ENCODE data around the gene NRG3.
"Not testable (repeated sequence)": the region's sequence is repeated elsewhere in the genome, so short reads cannot be mapped to it uniquely, and the experiment has no call there.

NRG3 gene

DNA sequence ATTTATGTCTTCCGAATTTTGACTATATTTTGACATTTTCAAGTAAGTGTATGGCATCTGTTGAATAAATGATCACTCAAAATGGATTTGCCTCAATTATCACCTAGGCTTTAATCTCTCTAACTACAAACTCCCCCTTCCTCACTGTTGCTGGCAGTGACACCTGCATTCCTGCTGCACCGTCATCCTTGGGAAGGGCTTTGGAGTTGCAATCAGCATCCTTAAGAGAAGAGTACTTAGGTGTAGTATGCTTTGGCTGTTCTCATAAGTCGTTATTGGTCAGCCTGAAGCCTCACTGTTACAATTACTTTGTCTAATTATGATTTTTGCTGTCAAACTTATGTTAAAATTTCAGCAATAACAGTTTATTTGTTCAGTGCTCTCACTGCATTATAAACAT, 415.0 kb downstream of the NRG3 start:
- ATAC-seq (ENCODE audit: low read depth) = no peak
- Mint-ChIP-seq H3K4me3 (no peak overlapping the region), H3K4me1 (no peaks in the 10 kb centered on the region), H3K9me3 (peaks cover 2% of the 10 kb centered on the region), H3K36me3 (no peaks in the 10 kb centered on the region), H3K27ac (no peak overlapping the region), H3K27me3 (no peaks in the 10 kb centered on the region)
- DNase-seq (ENCODE audit: low spot score in 2 of 2) = no peak

DNA sequence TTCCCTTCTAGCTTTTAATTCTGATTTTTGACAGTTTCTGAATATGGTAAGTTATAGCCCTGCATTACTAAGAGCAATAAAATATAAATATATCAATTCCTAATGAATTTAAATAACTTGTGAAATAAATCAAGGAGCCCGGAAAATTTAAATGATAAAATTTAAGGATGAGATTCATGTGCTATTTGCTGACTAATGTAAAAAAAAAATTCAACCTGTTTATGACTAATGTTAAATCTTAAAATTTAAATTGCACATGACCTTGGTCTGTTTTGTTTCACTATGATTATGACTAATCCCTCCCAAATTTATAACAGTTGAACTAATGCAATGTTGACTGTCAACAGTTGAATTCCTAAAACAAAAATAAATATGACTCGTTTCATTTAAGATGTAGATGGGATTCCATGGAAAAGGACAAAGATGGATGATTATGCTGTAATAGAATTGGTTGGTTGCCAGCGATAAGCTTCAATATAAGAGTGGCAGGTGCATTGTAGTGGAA, 419.9 kb downstream of the NRG3 start:
- H3K4me1 Mint-ChIP-seq = no peaks in the 10 kb centered on the region
- no peaks in the 10 kb centered on the region for H3K36me3 Mint-ChIP-seq
- no peaks in the 10 kb centered on the region for H3K27me3 Mint-ChIP-seq
- H3K4me3 Mint-ChIP-seq = no peak overlapping the region
- H3K9me3 Mint-ChIP-seq = peaks cover 10% of the 10 kb centered on the region
- H3K27ac Mint-ChIP-seq = no peak overlapping the region
- ATAC-seq (ENCODE audit: low read depth) = no peak
- DNase-seq (ENCODE audit: low spot score in 2 of 2) = no peak

DNA sequence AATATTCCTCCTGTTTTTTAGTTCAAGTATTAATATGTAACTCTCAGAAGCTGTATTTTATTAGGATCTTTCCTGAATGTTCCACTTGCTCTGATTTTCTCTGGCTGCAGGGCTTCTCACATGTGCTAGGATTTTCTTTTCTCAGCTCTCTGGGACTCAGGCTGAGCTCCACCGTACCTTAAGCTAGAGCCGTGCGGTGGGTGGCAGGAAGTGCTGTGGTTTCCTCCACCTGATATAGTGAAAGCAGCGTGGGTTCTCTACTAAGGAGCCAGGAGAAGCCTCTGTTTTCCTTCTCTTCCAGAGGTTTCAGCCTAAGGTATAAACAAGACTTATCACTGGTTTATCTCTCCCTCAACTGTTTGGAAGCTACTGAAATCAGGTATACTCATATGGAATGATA, 433.6 kb downstream of the NRG3 start:
- Mint-ChIP-seq H3K36me3 (no peaks in the 10 kb centered on the region), H3K27ac (no peak overlapping the region), H3K4me3 (no peak overlapping the region), H3K4me1 (no peaks in the 10 kb centered on the region), H3K27me3 (no peaks in the 10 kb centered on the region), H3K9me3 (peaks cover 5% of the 10 kb centered on the region)
- no peak for DNase-seq (ENCODE audit: low spot score in 2 of 2)
- no peak for ATAC-seq (ENCODE audit: low read depth)

DNA sequence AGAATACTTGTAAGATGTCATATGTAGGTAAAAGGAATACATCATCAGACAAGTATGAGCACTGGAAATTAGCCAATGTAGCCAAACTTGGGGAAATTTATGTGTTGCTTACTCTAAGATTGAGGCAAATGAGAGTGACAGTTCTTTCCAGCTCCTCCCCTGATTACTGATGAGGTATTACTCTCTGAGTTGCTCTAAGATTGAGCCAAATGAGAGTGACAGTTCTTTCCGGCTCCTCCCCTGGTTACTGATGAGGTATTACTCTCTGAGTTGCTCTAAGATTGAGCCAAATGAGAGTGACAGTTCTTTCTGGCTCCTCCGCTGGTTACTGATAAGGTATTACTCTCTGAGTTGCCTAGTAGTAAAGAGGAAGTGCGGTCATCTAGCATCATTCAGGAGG, 435.8 kb downstream of the NRG3 start:
- Mint-ChIP-seq H3K9me3 (peaks cover 5% of the 10 kb centered on the region), H3K27ac (no peak overlapping the region), H3K4me3 (no peak overlapping the region), H3K36me3 (no peaks in the 10 kb centered on the region), H3K4me1 (no peaks in the 10 kb centered on the region), H3K27me3 (no peaks in the 10 kb centered on the region)
- ATAC-seq (ENCODE audit: low read depth) (no peak), DNase-seq (ENCODE audit: low spot score in 2 of 2) (no peak)

DNA sequence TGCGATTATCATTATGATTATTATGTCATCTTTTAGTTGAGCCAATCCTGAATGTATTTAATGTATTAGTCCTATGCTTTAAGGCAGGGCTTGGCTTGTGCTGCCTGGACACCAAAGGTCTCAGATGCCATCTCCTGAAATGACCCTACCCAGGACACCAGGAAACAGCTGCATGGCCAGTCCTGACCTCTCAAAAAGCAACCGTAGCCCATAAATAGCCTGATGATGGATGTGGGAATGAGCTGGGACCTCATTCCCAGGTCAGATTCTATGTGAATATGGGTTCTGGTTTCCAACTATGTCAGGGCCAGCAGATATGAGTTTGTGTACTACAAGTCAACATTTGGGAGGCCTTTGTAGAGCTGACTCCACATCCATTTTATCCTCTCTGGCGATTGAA, 438.4 kb downstream of the NRG3 start:
- H3K27ac Mint-ChIP-seq = no peak overlapping the region
- no peaks in the 10 kb centered on the region for H3K4me1 Mint-ChIP-seq
- no peaks in the 10 kb centered on the region for H3K27me3 Mint-ChIP-seq
- no peak overlapping the region for H3K4me3 Mint-ChIP-seq
- no peak for DNase-seq (ENCODE audit: low spot score in 2 of 2)
- H3K9me3 Mint-ChIP-seq = peaks cover 6% of the 10 kb centered on the region
- no peak for ATAC-seq (ENCODE audit: low read depth)
- H3K36me3 Mint-ChIP-seq = no peaks in the 10 kb centered on the region

DNA sequence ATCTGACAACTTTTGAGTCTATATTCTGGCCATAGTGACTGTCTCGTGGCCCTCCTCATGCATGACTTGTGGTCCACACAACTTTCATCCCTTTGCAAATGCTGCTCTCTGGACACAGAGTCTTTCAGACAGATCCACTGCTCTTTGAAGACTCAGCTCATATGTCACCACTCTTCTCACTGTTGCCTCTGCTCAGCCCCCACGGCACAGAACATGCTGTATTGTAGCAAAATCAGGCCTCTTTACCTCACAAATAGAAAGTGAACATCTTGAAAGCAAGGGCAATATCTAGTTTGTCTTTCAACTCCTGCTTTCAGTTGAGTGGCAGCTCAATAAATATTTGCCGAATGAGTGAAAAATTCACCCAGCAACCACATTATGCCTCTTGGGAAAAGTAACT, 443.5 kb downstream of the NRG3 start:
- ATAC-seq (ENCODE audit: low read depth) (no peak), DNase-seq (ENCODE audit: low spot score in 2 of 2) (no peak)

DNA sequence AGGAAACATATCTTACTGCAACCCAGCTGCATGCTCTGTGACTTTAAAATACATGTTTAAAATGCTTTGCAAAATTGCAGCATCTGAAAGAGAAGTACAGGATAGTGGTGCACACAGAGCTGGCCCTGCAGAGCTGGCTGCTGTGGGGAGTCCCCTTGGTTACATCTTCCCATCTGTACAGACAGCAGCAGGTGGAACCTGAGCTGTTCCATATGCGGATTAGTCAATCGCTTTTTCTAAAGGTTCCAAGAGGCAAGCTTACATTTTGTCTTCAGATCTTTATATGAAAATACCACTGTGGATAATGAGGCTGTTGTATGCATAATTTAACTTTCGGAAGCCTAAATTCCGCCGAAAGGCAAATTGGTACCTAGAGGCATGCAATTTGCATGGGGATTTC, 444.1 kb downstream of the NRG3 start:
- Mint-ChIP-seq H3K4me3 (no peak overlapping the region), H3K27me3 (no peaks in the 10 kb centered on the region), H3K9me3 (peaks cover 3% of the 10 kb centered on the region), H3K4me1 (no peaks in the 10 kb centered on the region), H3K27ac (no peak overlapping the region), H3K36me3 (no peaks in the 10 kb centered on the region)
- no peak for DNase-seq (ENCODE audit: low spot score in 2 of 2)
- no peak for ATAC-seq (ENCODE audit: low read depth)

More for the DNA sequence above, 443.5 kb downstream of the NRG3 start:
- H3K9me3 Mint-ChIP-seq = peaks cover 3% of the 10 kb centered on the region
- H3K27me3 Mint-ChIP-seq = no peaks in the 10 kb centered on the region
- H3K4me3 Mint-ChIP-seq = no peak overlapping the region
- H3K36me3 Mint-ChIP-seq = no peaks in the 10 kb centered on the region
- H3K27ac Mint-ChIP-seq = no peak overlapping the region
- no peaks in the 10 kb centered on the region for H3K4me1 Mint-ChIP-seq

DNA sequence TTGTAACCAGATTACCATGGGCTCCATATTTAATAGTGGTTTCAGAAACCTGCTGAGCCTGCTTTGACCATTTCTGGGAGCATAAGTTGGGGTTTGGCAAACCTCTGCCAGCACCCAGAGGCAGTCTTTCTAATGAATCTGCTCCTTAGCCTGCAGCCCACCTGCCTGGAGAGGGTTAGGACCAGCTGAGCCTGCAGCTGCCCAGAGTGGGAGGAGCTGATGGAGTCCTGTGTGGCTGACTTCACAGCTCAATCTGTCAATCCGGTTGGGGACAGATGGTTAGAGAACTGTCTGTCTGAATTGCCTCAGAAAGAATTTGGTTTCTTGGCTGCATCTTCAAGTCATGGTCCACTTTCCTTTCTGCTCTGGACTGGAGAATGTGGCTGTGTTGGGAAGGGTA, 444.6 kb downstream of the NRG3 start:
- no peaks in the 10 kb centered on the region for H3K4me1 Mint-ChIP-seq
- DNase-seq (ENCODE audit: low spot score in 2 of 2) (no peak), ATAC-seq (ENCODE audit: low read depth) (no peak)
- H3K4me3 Mint-ChIP-seq = no peak overlapping the region
- no peaks in the 10 kb centered on the region for H3K27me3 Mint-ChIP-seq
- peaks cover 4% of the 10 kb centered on the region for H3K9me3 Mint-ChIP-seq
- H3K36me3 Mint-ChIP-seq = no peaks in the 10 kb centered on the region
- no peak overlapping the region for H3K27ac Mint-ChIP-seq

DNA sequence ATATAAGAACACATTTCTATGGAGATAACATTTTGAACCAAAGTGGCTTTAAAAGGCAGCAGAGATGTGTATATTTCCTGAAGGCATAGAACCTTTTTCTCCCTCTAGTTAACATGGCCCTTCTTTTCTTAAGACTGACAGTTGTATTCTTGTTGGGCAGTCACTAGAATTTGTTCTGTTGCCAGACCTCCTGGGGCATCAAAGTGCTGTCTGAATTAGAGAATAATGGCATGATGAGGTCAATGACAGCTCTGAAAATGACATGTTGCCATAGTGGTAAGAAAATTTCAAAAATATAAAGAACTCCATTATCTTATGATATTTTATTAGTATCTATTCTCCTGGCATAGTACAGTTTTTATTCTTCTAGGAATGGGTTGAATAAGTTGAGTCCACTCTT, 446.7 kb downstream of the NRG3 start:
- H3K4me3 Mint-ChIP-seq = no peak overlapping the region
- H3K27me3 Mint-ChIP-seq = no peaks in the 10 kb centered on the region
- DNase-seq (ENCODE audit: low spot score in 2 of 2) (no peak), ATAC-seq (ENCODE audit: low read depth) (no peak)
- no peaks in the 10 kb centered on the region for H3K36me3 Mint-ChIP-seq
- H3K9me3 Mint-ChIP-seq = peaks cover 6% of the 10 kb centered on the region
- no peak overlapping the region for H3K27ac Mint-ChIP-seq
- H3K4me1 Mint-ChIP-seq = no peaks in the 10 kb centered on the region

DNA sequence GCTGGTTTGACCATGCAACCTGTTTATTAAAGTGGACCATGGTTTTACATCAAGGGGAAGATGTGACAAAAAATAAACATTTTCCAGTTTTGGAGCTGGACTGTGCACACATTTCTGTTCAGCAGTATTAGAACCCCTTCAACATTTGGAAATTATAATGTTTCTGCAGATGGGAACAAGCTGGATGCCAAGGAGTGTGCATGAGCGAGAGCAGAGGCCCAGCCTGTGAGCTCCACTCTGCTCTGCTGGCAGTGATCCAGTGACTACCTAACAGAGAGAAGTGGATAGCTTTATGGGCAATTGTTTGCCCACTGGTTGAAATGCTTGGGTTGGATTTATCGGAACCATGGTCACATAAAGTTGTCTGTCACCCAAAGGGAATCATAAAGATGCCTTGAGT, 456.7 kb downstream of the NRG3 start:
- Mint-ChIP-seq H3K9me3 (peaks cover 7% of the 10 kb centered on the region), H3K27me3 (no peaks in the 10 kb centered on the region), H3K4me1 (no peaks in the 10 kb centered on the region), H3K36me3 (no peaks in the 10 kb centered on the region), H3K4me3 (no peak overlapping the region), H3K27ac (no peak overlapping the region)
- DNase-seq (ENCODE audit: low spot score in 2 of 2) = no peak
- no peak for ATAC-seq (ENCODE audit: low read depth)

DNA sequence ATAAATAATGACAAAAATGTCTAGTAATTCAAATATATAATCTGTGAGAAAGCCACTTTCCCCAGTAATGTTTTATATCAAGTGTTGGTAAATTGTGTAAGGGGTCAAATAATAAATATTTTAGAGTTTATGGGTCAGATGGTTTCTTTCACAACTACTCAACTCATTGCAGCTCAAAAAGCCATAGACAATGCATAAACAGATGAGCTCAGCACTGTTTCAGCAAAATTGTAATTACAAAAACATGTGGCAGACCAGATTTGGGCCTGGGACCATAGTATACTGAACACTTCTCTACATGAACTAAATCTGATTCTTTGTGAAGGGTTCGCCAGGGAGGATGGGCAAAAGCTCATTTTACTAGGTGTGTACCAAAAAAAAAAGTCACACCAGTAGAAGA, 460.8 kb downstream of the NRG3 start:
- Mint-ChIP-seq H3K27me3 (no peaks in the 10 kb centered on the region), H3K27ac (no peak overlapping the region), H3K4me1 (no peaks in the 10 kb centered on the region), H3K36me3 (no peaks in the 10 kb centered on the region), H3K9me3 (peaks cover 10% of the 10 kb centered on the region), H3K4me3 (no peak overlapping the region)
- DNase-seq (ENCODE audit: low spot score in 2 of 2) = no peak
- ATAC-seq (ENCODE audit: low read depth) = no peak

DNA sequence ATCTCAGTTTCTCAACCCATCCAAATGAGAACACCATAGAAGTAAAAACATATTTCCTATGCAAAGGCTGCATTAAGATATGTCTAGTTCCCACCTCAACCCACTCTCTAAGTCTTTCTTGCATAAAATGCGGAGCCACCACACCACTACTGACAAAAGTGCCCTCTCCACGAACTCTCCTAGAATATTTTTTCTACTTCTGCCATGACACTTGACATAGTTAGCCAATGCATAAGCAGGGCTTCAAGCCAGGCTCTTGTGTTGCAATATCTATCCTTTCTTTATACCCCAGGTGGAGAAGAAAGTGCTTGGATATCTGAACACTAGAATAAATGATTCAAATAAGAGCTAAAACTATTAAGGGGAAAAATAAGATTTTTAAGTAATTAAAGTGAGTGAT, 465.2 kb downstream of the NRG3 start:
- DNase-seq (ENCODE audit: low spot score in 2 of 2) (no peak), ATAC-seq (ENCODE audit: low read depth) (no peak)
- H3K27me3 Mint-ChIP-seq = no peaks in the 10 kb centered on the region
- H3K9me3 Mint-ChIP-seq = peaks cover 5% of the 10 kb centered on the region
- H3K36me3 Mint-ChIP-seq = no peaks in the 10 kb centered on the region
- no peak overlapping the region for H3K27ac Mint-ChIP-seq
- H3K4me1 Mint-ChIP-seq = no peaks in the 10 kb centered on the region
- no peak overlapping the region for H3K4me3 Mint-ChIP-seq

DNA sequence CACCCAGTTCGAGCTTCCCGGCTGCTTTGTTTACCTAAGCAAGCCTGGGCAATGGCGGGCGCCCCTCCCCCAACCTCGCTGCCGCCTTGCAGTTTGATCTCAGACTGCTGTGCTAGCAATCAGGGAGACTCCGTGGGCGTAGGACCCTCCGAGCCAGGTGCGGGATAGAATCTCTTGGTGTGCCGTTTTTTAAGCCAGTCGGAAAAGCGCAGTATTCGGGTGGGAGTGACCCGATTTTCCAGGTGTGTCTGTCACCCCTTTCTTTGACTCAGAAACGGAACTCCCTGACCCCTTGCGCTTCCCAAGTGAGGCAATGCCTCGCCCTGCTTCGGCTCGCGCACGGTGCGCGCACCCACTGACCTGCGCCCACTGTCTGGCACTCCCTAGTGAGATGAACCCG, 474.6 kb downstream of the NRG3 start:
- H3K27ac Mint-ChIP-seq; H3K4me3 Mint-ChIP-seq; H3K9me3 Mint-ChIP-seq; H3K27me3 Mint-ChIP-seq; DNase-seq (ENCODE audit: low spot score in 2 of 2); H3K36me3 Mint-ChIP-seq; H3K4me1 Mint-ChIP-seq; ATAC-seq (ENCODE audit: low read depth): not testable (repeated sequence)

DNA sequence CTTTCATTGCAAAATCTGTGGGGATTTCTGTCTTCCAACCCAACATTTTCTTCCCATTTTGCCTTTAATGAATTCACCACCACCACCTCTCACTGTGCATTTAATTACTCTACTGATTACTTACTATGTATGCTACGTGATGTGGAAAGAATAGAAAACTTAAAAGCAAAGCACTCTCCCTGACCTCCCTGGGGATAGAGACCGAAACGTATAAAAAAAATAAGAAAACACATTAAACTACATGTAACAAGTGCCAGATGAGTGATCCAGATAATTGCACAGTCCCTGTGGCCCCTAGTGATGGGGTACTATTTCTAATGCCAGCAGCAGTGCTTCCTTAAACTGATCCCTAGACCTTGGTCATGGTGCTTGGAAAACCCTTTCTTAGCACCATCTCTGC, 478.4 kb downstream of the NRG3 start:
- Mint-ChIP-seq H3K9me3 (peaks cover 3% of the 10 kb centered on the region), H3K4me1 (no peaks in the 10 kb centered on the region), H3K27ac (no peak overlapping the region), H3K4me3 (no peak overlapping the region), H3K27me3 (no peaks in the 10 kb centered on the region), H3K36me3 (no peaks in the 10 kb centered on the region)
- DNase-seq (ENCODE audit: low spot score in 2 of 2) = no peak
- no peak for ATAC-seq (ENCODE audit: low read depth)

DNA sequence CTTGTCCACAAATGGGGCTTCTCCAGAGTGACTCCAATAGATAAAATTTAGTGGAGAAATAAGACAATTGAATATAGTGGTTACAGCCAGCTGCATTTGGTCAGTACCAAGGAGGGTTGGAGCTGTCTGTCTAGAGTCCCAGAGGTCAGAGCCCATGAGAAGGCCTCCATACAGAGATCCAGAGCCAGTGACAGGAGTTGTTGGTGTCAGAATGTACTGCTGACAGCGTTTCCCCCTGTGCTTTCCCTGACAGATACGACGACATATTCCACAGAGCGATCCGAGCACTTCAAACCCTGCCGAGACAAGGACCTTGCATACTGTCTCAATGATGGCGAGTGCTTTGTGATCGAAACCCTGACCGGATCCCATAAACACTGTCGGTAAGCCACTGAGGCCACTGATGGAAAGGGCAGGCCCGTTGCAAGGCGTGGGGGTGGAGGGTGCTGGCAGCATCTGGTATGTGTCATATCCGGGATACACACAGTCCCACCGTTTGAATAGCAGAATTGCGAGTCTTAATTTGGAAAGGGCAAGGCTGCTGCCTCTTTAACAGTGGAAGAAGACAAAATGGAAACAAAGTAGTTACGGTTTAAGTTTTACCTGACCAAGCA, 483.6 kb downstream of the NRG3 start:
- Mint-ChIP-seq H3K4me1 (no peaks in the 10 kb centered on the region), H3K27ac (no peak overlapping the region), H3K9me3 (peaks cover 2% of the 10 kb centered on the region), H3K27me3 (no peaks in the 10 kb centered on the region), H3K36me3 (no peaks in the 10 kb centered on the region), H3K4me3 (no peak overlapping the region)
- ATAC-seq (ENCODE audit: low read depth) (no peak), DNase-seq (ENCODE audit: low spot score in 2 of 2) (no peak)

All from memory B cell (primary cell).